GM12864 (cell line): ENCODE data around the gene HELT.
"Not testable (repeated sequence)": the region's sequence is repeated elsewhere in the genome, so short reads cannot be mapped to it uniquely, and the experiment has no call there.

Experiments used
- DNase-seq: peaks from one replicate; pipeline ENCODE4 v3.0.0-alpha.2; 2011; ENCODE audit warnings: low read depth
- H3K4me3 ChIP-seq: 2 replicates; pipeline ENCODE4 v1.5.1; 2011; ENCODE audit warnings: mild to moderate bottlenecking, low read depth, low read length, control low read depth
- CTCF ChIP-seq: IDR thresholded peaks from 2 replicates; pipeline ENCODE4 v1.5.1; 2011; ENCODE audit warnings: low read depth, mild to moderate bottlenecking, moderate library complexity, low read length, control low read depth, inconsistent platforms; ENCODE audit errors: missing control alignments

HELT gene, protein sequence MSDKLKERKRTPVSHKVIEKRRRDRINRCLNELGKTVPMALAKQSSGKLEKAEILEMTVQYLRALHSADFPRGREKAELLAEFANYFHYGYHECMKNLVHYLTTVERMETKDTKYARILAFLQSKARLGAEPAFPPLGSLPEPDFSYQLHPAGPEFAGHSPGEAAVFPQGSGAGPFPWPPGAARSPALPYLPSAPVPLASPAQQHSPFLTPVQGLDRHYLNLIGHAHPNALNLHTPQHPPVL

DNA sequence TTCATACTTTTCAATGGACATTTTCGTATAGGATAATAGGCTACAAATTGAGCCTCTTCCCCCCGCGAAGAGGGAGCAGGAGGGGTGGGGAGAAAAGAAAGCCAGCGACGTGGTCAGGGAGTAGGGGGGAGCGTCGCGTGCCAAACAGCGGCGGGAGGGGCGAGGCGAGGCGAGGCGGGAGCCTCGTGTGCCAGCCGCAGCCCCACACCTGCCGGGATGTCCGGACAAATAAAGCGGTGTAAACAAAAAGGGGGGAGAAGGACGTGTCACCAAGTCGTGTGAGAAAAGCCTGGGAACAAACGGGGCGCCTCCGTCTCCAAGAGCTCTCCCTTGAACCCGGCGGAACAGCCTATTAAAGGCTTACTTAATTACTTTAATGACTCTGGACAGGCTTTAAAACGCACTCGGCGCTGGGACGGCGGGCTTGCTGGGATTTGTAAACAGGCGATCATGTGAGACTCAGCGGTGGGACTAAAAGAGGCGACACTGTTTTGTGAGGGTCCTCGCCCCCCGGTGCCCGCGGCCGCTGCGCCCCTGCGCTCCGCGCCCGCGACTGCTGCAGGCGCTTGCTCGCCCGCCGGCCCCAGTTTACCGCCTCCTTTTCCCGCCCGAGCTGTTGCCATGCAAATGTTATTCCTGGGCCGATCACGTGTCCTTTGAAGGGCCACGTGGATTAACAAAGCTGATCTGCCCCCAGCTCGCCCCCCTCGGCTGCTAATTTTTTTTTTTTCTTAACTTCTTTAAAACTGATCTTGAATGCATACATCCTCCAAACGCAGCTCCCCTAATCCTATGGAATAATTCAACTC lies at the start of gene HELT:
Gene HELT, plus strand, starts transcription at position 527 of the 809 bp plus-strand sequence. CDS start 439 bp downstream, outside the sequence.
- TF ChIP-seq CTCF, result no peak
- no peak within 1 kb of the TSS for H3K4me3 ChIP-seq
- no peak for DNase-seq

DNA sequence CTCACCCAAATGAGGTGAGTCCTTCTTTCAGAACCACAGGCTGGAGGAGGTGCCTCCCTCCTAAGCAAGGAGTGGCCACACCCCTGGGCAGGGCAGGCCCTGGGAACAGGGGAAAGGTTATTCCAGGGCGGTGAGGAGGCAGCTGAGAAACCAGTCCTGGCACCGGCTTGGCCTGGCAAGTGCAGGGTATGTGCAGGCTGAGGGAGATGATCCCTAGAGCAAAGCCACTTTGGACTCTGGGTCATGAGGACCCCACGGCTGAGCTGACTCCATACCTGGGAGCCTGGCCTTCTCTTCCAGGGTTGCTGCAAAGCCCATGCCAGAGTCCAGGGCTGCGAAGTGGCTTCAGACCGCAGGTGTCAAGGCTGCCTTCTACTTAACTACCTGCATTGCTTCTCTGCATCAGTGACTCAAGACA lies 49.5 kb upstream of the HELT start:
- H3K4me3 ChIP-seq, result no peak overlapping the region
- no peak for DNase-seq
- TF ChIP-seq CTCF, result no peak

DNA sequence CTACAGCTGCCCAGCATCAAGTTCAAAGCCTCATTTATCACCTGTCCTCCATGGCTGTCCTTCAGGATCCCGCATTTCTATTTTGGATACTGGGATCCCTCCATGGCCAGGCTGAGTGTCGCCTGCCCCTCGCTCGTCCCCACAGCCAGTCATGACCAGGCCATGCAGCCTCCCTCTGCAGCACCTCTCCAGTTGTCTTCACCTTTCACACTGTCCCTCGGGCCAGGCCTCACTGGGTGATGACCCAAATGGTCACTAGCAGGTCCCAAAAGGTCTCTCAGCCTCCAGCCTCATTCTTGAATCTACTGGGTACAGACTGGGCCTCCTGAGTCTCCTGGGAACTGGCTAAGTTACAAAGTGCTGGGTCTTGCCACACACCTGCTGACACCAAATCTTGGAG lies 48.7 kb upstream of the HELT start:
- no peak for TF ChIP-seq CTCF
- no peak overlapping the region for H3K4me3 ChIP-seq
- DNase-seq, result no peak

GRCh38 chr4:184972991-184973390 lies 45.3 kb upstream of the HELT start:
- H3K4me3 ChIP-seq, result no peak overlapping the region
- DNase-seq, result no peak
- no peak for TF ChIP-seq CTCF

GRCh38 chr4:184976348-184976747 lies 41.9 kb upstream of the HELT start:
- H3K4me3 ChIP-seq, DNase-seq: not testable (repeated sequence)

DNA sequence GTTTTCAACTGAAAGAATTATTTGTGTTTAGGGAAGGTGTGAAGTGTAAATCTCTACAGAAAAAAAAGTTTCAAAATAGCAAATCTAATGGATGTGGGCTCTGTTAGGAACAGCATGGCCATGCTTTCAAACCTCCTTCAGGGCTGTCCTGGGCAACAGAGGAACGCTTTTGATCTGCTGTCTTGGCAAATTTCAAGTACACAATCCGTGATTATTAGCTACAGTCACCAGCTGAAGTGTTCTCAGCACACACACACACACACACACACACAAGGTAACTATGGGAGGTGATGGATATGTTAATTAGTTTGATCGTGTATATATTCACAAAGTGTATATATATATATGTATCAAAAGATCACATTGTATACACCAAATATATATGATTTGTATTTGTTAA lies 40.5 kb upstream of the HELT start:
- no peak for TF ChIP-seq CTCF
- H3K4me3 ChIP-seq, result no peak overlapping the region

DNA sequence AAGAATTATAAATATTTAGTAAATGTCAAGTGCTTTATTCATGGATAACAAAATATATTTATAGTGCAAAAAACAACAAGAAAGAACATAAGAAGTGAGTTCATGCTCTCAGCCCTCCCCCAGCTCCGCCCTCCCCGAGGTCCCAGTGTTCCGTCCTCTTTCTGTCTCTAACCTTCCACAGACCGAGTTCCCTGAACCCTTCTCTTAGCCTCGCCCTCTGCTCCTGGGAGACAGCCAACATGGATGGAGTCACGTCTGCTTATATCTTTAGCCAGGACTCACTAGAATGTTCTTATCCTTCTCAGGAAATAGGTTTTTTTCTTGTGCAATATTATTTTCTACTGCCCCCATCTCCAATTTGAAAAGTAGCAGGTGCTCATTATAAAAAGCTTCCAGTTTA lies 40.1 kb upstream of the HELT start:
- DNase-seq, result no peak
- no peak for TF ChIP-seq CTCF
- no peak overlapping the region for H3K4me3 ChIP-seq

More for the DNA sequence above, 40.5 kb upstream of the HELT start:
- no peak for DNase-seq
